Activated CD4-positive, alpha-beta T cell treated with anti-CD3 and anti-CD28 coated beads for 36 hours (primary cell): ENCODE data around the gene CPNE2. TPM values are rescaled to one million over a fixed set of nuclear protein-coding genes. Genes with fewer than 3 reads are reported as not detected.

Experiments
- ATAC-seq: fragments of 200-7000 bp; cut with Tn5 transposase; one replicate; pipeline ENCODE4 v1.10.0; 2021; ENCODE audit warnings: mild to moderate bottlenecking, moderate library complexity
- CTCF ChIA-PET: fragments of 350-600 bp; sonication (Branson Sonifier 250); formaldehyde crosslinking; loops from one replicate; lab custom pipeline; 2021; ENCODE audit warnings: antibody characterized with exemption; lab: Charles Lee
- POLR2A ChIA-PET: fragments of 350-600 bp; sonication (Branson Sonifier 250); formaldehyde crosslinking; loops from one replicate; lab custom pipeline; 2021; ENCODE audit warnings: antibody characterized with exemption, inconsistent platforms; lab: Charles Lee
- DNase-seq: peaks from one replicate; pipeline ENCODE4 v3.0.0-alpha.2; 2020
- H3K27ac Mint-ChIP-seq: one replicate; pipeline ENCODE4 v1.8.0; 2021; ENCODE audit warnings: mixed read lengths
- H3K27me3 Mint-ChIP-seq: one replicate; pipeline ENCODE4 v1.8.0; 2021; ENCODE audit warnings: mixed read lengths
- H3K36me3 Mint-ChIP-seq: one replicate; pipeline ENCODE4 v1.8.0; 2021; ENCODE audit warnings: low read depth, mixed read lengths
- H3K4me1 Mint-ChIP-seq: one replicate; pipeline ENCODE4 v1.8.0; 2021; ENCODE audit warnings: mixed read lengths
- H3K4me3 Mint-ChIP-seq: one replicate; pipeline ENCODE4 v1.8.0; 2021; ENCODE audit warnings: mild to moderate bottlenecking, moderate library complexity, mixed read lengths
- H3K9me3 Mint-ChIP-seq: one replicate; pipeline ENCODE4 v1.8.0; 2021; ENCODE audit warnings: low read depth, mixed read lengths
- intact Hi-C, 2 experiments: fragments of 100-400 bp; cut with DNase I in 1 of 2; cut with micrococcal nuclease in 1 of 2; formaldehyde crosslinking; loops; one replicate each; pipeline versions ENCODE4 v1.14.2 to v1.15.1; 2022 to 2024; cut with DNase I, micrococcal nuclease
- total RNA-seq, 2 experiments: library from RNA; stranded (reverse); gene quantifications; one replicate each; pipeline ENCODE4 v1.2.3, GENCODE V29; 2021

CPNE2 gene
- 1 to 10 TPM; 4.9 to 7.3 TPM for total RNA-seq

DNA sequence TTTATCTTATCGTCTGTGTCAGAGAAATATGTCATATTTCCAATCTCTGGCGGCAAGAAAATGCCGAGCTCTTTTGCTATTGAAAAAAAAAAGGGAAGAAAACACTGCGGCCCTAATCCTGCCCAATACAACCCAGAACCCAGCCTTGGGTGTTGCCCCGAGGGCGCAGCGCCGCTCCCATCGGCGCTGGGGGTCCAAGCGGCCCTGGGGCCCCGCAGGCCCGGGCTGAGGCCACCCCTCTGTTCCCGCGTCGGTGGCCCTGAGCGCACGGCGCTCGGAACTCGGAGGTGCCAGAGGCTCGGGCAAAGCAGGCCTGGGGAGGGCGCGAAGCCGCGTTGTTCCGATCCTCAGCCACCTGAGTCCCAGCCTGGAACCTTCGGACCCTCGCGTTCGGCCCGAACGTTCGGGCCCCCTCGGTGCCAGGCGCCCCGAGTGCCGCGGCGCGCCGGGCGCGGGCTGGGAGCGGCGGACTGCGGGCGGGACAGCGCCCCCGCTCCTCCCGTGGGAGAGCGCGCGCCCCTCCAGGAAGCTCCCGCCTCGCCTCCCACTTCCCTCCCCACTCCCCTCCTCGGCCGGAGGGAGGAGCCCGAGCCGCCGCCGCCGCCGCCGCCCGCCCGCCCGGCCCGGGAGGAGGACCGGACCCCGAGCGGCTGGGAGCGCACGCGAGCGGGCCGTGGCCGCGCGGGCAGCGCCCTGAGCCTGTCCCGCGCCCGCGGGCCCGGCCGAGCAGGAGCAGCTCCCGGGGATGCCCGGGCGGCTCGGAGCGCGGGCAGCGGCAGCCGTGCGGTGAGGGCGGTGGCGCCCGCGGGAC lies at the start of gene CPNE2:
Gene CPNE2, plus strand, starts transcription at position 609 of the 811 bp plus-strand sequence. CDS start 18,160 bp downstream, outside the sequence.
- intact Hi-C loops: loop anchor here (1.0 to 5.0 kb wide), 3 partner anchors 60 to 94 kb away; partner anchors contain the start of genes PSME3IP1 (in 1 of the 2) and RSPRY1 (in 1 of the 2)
- CTCF ChIA-PET: interaction anchor here (0.6 to 3.5 kb wide), 18 partner anchors 7 to 1397 kb away, joined by 3 to 20 read pairs (median 4); no protein-coding TSS in a partner anchor
- Mint-ChIP-seq H3K27me3 (peaks cover 14% of the 10 kb centered on the region), H3K36me3 (no peaks in the 10 kb centered on the region), H3K27ac (no peak within 1 kb of the TSS), H3K9me3 (no peaks in the 10 kb centered on the region), H3K4me1 (peaks cover 5% of the 10 kb centered on the region), H3K4me3 (peak within 1 kb of the TSS; percentile 68)
- ATAC-seq: peak; percentile 55
- DNase-seq: peak; percentile 56
- POLR2A ChIA-PET: no interaction called here

DNA sequence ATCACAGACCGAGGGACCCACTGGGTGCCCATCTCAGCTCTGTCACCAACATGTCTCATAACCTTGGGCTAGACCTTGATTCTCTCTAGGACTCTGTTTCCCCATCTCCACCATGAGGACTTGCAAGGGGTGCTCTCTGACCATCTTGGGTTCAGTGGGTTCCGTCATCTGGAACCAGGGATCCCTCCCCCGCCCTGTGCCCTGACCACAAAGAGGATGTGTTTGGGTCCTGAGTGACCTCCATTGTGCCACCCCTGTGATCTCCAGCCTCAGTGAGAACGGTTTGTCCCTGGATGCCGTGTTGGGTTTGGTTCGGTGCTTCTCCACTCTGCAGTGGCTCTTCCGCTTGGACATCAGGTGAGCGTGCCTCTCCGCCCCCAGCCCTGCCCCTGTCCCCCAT lies 49.1 kb upstream of the CPNE2 start:
- no peak for ATAC-seq
- no peak for DNase-seq
- peaks cover 65% of the 10 kb centered on the region for H3K4me1 Mint-ChIP-seq
- no peaks in the 10 kb centered on the region for H3K9me3 Mint-ChIP-seq
- peaks cover 58% of the 10 kb centered on the region for H3K36me3 Mint-ChIP-seq
- ChIA-PET POLR2A (no interaction called here), CTCF (interaction anchor here (0.6 to 4.2 kb wide), 3 partner anchors 79 to 84 kb away, joined by 3 to 25 read pairs (median 4); no protein-coding TSS in a partner anchor)
- peak overlapping the region; percentile 97 for H3K27ac Mint-ChIP-seq
- H3K27me3 Mint-ChIP-seq: no peaks in the 10 kb centered on the region
- no peak overlapping the region for H3K4me3 Mint-ChIP-seq
- intact Hi-C loops: loop anchor here in 1 of 2 experiments (5.0 to 10.0 kb wide), 2 partner anchors 111 to 178 kb away; partner anchors contain the start of genes HERPUD1 and SLC12A3

DNA sequence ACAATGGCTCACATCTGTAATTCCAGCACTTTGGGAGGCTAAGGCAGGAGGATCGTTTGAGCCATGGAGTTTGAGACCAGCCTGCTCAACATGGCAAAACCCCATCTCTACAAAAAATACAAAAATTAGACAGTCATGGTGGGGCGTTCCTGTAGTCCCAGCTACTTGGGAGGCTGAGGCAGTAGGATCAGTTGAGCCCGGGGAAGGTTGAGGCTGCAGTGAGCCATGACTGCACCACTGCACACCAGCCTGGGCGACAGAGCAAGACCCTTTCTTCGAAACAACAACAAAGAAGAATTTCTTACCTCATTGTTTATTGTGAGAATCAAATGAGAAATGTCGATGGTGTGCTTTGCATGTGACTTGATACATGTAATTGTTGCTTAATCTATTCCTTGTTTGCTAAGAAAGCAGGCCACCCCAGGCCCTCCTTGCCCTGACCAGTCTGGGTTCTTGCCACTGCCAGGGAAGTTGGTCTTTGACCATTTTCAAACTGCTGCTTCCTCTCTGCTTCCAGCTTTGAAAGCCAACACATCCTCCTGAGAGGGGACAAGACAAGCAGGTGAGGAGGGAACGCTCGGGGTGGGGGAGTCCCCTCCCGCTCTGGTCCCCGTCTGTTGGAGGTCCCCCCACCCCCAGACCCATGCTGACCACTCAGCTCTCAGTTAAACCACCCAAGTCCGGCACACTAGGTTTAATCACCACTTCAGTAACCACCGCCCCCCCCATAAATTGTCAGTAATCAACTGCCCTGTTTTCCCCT lies 47.3 kb upstream of the CPNE2 start:
- Mint-ChIP-seq H3K27me3 (no peaks in the 10 kb centered on the region), H3K27ac (peak overlapping the region; percentile 73), H3K9me3 (no peaks in the 10 kb centered on the region), H3K4me3 (no peak overlapping the region), H3K36me3 (peaks cover 53% of the 10 kb centered on the region), H3K4me1 (peaks cover 55% of the 10 kb centered on the region)
- intact Hi-C loops: loop anchor here in 1 of 2 experiments (5.0 to 10.0 kb wide), 2 partner anchors 113 to 180 kb away; partner anchors contain the start of genes HERPUD1 and SLC12A3
- POLR2A ChIA-PET: no interaction called here
- DNase-seq: no peak
- CTCF ChIA-PET: interaction anchor here (0.7 to 3.3 kb wide), 5 partner anchors 14 to 100 kb away, joined by 3 to 24 read pairs (median 3); no protein-coding TSS in a partner anchor
- ATAC-seq: no peak

DNA sequence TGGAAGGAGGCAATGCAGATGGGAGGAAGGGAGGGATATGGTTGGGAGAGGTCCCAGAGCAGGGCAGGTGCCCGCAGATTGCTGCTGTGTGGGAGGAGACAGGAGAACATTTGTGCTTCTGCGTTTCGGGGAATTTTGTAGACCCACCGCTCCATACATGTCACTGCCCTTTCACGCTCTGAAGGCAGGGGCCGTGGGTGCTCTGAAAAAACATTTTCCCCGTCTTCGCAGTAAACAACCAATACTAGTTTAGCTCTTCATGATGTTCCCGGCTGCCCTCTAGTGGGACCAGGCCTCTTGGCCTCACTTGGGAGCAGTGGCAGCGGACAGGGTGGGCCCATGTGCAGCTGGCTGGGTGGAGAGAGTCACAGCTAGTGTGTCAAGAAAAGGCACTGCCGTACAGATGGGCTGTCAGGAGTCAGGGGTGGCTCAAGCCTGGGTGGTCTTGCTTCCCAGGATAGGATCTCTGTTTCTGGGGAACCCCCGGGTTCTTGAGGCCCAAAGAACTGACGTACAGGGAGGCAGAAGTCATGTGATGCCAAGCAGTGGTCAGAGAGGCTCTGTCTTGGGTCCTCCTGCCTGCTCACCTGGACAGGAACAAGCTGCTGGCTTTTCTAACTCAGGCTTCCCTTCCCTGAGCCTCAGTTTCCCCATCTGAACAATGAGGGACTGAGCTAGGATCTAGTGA lies 46.5 kb upstream of the CPNE2 start:
- Mint-ChIP-seq H3K27ac (peak overlapping the region; percentile 73), H3K4me1 (peaks cover 48% of the 10 kb centered on the region), H3K9me3 (no peaks in the 10 kb centered on the region), H3K4me3 (no peak overlapping the region), H3K27me3 (no peaks in the 10 kb centered on the region), H3K36me3 (peaks cover 51% of the 10 kb centered on the region)
- CTCF ChIA-PET: interaction anchor here (0.7 to 3.3 kb wide), 7 partner anchors 15 to 101 kb away, joined by 3 to 24 read pairs (median 3); no protein-coding TSS in a partner anchor
- POLR2A ChIA-PET: no interaction called here
- ATAC-seq (no peak), DNase-seq (peak; percentile 62)
- intact Hi-C loops: loop anchor here in 1 of 2 experiments (10.0 kb wide), 1 partner anchor 181 kb away; the partner anchor contains the start of gene SLC12A3

DNA sequence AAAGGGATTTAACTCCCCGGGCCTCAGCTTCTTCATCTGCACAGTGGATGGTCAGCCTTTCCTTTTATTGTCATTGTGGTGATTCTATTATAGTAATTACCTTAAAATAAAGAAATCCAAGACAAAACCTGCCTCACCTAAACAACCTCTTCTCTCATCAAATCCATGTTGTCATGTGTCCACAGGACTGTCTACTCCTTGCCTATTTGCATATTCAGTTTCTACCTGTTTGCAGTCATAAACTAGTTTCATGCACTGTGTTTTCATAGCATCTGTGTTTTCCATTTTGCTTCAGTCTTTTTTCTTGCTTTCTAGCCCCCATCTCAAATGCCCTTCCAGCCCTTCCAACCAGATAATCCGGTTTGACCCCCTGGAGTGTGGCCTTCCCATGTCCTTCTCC lies 44.3 kb upstream of the CPNE2 start:
- ATAC-seq: no peak
- H3K27me3 Mint-ChIP-seq: no peaks in the 10 kb centered on the region
- peaks cover 38% of the 10 kb centered on the region for H3K4me1 Mint-ChIP-seq
- intact Hi-C loops: loop anchor here (2.0 to 10.0 kb wide), 2 partner anchors 25 to 183 kb away; partner anchors contain the start of gene SLC12A3 (in 1 of the 2)
- no peak overlapping the region for H3K4me3 Mint-ChIP-seq
- H3K27ac Mint-ChIP-seq: peak overlapping the region; percentile 63
- no peaks in the 10 kb centered on the region for H3K9me3 Mint-ChIP-seq
- ChIA-PET POLR2A (no interaction called here), CTCF (no interaction called here)
- peaks cover 55% of the 10 kb centered on the region for H3K36me3 Mint-ChIP-seq
- no peak for DNase-seq

DNA sequence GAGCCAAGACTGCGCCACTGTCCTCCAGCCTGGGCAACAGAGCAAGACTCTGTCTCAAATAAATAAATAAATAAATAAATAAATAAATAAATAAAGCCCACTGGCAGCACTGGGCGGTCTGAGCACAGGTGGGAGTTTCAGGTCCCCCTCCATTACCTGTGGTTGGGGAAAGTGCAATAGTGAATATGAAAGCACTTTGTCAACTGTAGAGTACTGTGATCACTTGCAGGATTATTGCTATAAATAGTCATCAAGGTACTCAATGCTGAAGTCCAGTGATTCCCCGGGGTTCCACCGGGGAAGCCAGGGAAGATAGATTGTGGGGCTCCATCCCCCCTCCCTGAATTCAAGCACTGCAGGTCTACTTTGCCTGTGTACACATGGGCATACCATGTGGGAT lies 42.7 kb upstream of the CPNE2 start:
- Mint-ChIP-seq H3K4me3 (no peak overlapping the region), H3K27ac (peak overlapping the region; percentile 47), H3K9me3 (no peaks in the 10 kb centered on the region), H3K4me1 (peaks cover 33% of the 10 kb centered on the region), H3K27me3 (no peaks in the 10 kb centered on the region), H3K36me3 (peaks cover 52% of the 10 kb centered on the region)
- POLR2A ChIA-PET: no interaction called here
- CTCF ChIA-PET: no interaction called here
- DNase-seq: no peak
- ATAC-seq: peak; percentile 60
- intact Hi-C loops: loop anchor here (2.0 to 10.0 kb wide), 2 partner anchors 23 to 185 kb away; partner anchors contain the start of gene SLC12A3 (in 1 of the 2)

DNA sequence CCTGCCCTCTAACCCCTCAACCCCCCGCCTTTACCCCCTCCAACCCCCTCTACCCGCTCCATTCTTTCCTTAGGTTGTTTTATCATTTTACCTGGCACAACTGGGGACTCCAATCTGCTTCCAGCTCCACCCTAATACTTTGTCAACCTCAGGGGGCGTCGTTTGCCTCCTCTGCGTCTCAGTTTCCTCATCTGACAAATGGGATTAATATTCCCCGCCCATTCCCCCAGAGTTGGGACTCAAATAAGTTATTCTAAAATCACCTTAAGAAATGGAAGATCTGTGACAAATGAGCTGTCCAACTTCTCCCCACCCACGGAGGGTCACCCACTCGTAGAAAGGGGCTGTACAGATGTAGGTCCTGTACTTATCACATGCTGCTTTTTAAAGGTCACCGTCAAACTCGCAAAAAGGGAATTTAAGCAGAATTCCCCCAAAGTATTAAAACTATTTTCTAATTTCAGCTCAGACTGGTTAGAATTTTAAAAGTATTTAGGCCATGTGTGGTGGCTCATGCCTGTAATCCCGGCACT lies 40.6 kb upstream of the CPNE2 start:
- H3K36me3 Mint-ChIP-seq: peaks cover 51% of the 10 kb centered on the region
- H3K4me3 Mint-ChIP-seq: no peak overlapping the region
- ChIA-PET POLR2A (interaction anchor here (0.6 to 1.7 kb wide), 2 partner anchors 25 to 46 kb away, joined by 4 read pairs; no protein-coding TSS in a partner anchor), CTCF (interaction anchor here (0.7 to 3.2 kb wide), 5 partner anchors 9 to 90 kb away, joined by 3 to 14 read pairs (median 4); partner anchors contain the start of gene CETP)
- no peaks in the 10 kb centered on the region for H3K9me3 Mint-ChIP-seq
- DNase-seq (no peak), ATAC-seq (no peak)
- no peaks in the 10 kb centered on the region for H3K27me3 Mint-ChIP-seq
- H3K27ac Mint-ChIP-seq: peak overlapping the region; percentile 65
- intact Hi-C loops: no loop called here
- peaks cover 24% of the 10 kb centered on the region for H3K4me1 Mint-ChIP-seq

DNA sequence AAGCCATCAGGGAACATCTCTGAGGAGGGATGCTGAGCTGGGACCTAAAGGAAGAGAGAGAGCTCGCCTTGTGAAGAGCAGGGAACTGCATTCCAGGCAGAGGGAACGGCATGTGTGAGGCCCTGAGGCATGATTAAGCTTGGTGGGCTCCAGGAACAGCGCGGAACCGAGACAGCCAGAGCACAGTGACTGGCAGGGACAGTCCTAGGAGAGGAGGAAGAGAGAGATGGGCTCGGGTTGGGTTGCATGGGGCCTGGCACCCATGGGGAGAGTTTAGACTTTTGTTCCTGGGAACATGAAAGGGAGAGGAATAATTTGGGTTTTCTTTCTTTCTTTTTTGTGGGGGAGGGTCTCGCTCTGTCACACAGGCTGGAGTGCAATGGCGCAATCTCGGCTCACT lies 39.2 kb upstream of the CPNE2 start:
- Mint-ChIP-seq H3K4me1 (peaks cover 22% of the 10 kb centered on the region), H3K36me3 (peaks cover 55% of the 10 kb centered on the region), H3K9me3 (no peaks in the 10 kb centered on the region), H3K4me3 (no peak overlapping the region), H3K27me3 (no peaks in the 10 kb centered on the region), H3K27ac (peak overlapping the region; percentile 8)
- intact Hi-C loops: no loop called here
- ATAC-seq (no peak), DNase-seq (no peak)
- ChIA-PET CTCF (interaction anchor here (0.9 to 3.2 kb wide), 3 partner anchors 31 to 88 kb away, joined by 3 to 14 read pairs (median 6); no protein-coding TSS in a partner anchor), POLR2A (interaction anchor here (1.7 kb wide), 1 partner anchor 26 kb away, joined by 4 read pairs; no protein-coding TSS in a partner anchor)

DNA sequence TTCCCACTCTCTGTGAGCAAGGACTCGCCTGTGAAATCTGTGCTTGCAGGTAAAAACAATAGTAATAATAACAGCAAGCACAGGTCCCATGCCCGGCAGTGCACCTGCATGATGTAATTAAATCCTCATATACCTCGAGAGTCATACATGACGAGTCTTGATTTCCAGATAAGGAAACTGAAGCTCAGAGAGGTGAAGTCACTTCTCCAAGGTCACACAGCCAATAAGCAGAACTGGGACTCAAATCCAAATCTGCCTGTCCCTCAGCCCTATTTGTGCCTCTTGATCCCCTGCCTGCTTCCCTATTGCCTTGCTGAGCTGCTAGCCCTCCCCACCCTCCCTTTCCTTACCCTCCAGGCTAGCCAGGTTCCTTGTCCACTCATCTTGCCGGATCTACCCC lies 38.0 kb upstream of the CPNE2 start:
- CTCF ChIA-PET: interaction anchor here (0.5 to 3.2 kb wide), 3 partner anchors 89 to 906 kb away, joined by 3 to 14 read pairs (median 3); no protein-coding TSS in a partner anchor
- ATAC-seq: no peak
- Mint-ChIP-seq H3K27me3 (no peaks in the 10 kb centered on the region), H3K27ac (peak overlapping the region; percentile 47), H3K36me3 (peaks cover 49% of the 10 kb centered on the region), H3K4me1 (peaks cover 16% of the 10 kb centered on the region), H3K9me3 (no peaks in the 10 kb centered on the region), H3K4me3 (no peak overlapping the region)
- POLR2A ChIA-PET: no interaction called here
- intact Hi-C loops: no loop called here
- no peak for DNase-seq

DNA sequence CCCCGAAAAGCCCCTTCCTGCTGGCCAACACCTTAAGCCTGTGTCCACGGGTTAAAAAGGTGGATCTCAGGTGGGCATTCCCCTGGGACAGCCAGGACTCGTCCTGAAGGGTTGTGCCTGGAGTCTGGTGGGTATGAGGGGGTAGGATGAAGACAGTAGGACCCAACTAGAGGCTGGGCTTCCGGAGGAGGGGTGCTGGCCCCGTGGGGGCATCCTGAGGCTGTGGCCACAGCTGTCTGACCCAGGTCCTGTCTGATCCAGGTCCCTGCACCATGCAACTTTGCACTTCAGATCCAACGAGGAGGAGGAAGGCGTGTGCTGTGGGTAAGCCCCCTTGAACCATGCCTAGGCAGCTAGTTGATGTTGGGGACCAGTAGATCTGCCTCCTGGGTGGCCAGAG lies 37.6 kb upstream of the CPNE2 start:
- Mint-ChIP-seq H3K27ac (peak overlapping the region; percentile 47), H3K36me3 (peaks cover 52% of the 10 kb centered on the region), H3K4me1 (peaks cover 15% of the 10 kb centered on the region), H3K9me3 (no peaks in the 10 kb centered on the region), H3K27me3 (no peaks in the 10 kb centered on the region), H3K4me3 (no peak overlapping the region)
- ATAC-seq: no peak
- intact Hi-C loops: no loop called here
- POLR2A ChIA-PET: no interaction called here
- no peak for DNase-seq
- CTCF ChIA-PET: interaction anchor here (0.5 to 3.2 kb wide), 3 partner anchors 90 to 906 kb away, joined by 3 to 14 read pairs (median 3); no protein-coding TSS in a partner anchor
